Measurements from ENCODE around the gene HMG20A. TPM values are rescaled to one million over a fixed set of nuclear protein-coding genes. Genes with fewer than 3 reads are reported as not detected.
"Not testable (repeated sequence)": the region's sequence is repeated elsewhere in the genome, so short reads cannot be mapped to it uniquely, and the experiment has no call there.

The HMG20A gene
- total RNA-seq, 1 donor from 2014 or later, result 27.0 TPM

DNA sequence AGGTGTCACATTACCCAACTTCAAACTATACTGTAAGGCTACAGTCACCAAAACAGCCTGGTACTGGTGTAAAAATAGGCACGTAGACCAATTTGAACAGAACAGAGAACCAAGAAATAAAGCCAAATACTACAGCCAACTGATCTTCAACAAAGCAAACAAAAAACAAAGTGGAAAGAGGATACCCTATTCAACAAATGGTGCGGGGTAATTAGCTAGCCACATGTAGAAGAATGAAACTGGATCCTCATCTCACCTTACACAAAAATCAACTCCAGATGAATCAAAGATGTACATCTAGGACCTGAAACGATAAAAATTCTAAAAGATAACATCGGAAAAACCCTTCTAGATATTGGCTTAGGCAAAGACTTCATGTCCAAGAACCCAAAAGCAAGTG is 13.8 kb upstream of the HMG20A start:
- no peak for DNase-seq (ENCODE audit: low read depth in 2 of 2)

DNA sequence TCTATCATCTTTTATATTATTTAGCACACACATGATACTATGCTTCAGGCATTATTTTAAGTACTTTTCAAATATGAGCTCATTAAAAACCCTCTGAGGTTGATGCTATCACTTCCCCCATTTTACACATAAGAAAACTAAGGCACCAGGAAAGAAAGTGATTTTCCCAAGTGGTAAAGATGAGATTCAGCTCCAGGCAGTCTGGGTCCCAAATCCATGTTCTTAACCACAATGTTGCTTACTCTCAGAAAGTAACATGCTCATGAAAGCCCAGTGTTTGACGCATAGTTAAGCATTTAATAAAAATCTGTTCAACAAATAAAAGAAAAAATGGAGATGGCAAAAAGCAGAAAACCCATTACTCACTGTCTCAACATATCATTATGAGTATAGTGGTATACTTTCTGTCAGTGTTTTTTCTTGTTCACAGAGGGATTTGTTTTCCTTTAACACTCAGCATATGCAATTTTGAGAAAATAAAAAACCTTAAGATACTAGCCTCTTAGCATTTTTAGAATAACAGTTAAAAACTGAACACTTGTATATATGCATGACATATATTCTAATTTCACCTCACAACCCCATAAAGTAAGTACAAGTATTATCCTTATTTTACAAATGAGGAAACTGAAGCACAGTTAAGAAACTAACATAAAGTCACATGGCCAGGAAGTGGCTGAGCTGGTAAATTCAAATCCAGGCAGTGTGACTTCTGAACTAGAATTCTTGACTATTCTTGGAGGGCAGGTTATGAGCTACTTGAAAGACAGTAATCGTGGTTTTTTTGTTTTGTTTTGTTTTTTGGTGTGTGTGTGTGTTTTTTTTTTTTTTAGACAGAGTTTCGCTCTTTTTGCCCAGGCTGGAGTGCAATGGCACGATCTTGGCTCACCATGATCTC is 11.2 kb upstream of the HMG20A start:
- peak in 1 of 2 donors; percentile 12 for DNase-seq (ENCODE audit: low read depth in 2 of 2)

DNA sequence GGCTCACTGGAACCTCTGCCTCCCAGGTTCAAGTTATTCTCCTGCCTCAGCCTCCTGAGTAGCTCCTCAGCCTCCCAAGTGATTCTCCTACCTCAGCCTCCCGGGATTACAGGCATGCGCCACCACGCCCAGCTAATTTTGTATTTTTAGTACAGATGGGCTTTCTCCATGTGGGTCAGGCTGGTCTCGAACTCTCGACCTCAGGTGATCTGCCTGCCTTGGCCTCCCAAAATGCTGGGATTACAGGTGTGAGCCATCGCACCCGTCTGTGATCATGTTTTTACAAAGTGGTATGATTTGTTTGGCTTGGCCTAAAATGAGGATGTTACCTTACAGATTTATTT is 10.6 kb upstream of the HMG20A start:
- DNase-seq (ENCODE audit: low read depth in 2 of 2), result not testable (repeated sequence)

DNA sequence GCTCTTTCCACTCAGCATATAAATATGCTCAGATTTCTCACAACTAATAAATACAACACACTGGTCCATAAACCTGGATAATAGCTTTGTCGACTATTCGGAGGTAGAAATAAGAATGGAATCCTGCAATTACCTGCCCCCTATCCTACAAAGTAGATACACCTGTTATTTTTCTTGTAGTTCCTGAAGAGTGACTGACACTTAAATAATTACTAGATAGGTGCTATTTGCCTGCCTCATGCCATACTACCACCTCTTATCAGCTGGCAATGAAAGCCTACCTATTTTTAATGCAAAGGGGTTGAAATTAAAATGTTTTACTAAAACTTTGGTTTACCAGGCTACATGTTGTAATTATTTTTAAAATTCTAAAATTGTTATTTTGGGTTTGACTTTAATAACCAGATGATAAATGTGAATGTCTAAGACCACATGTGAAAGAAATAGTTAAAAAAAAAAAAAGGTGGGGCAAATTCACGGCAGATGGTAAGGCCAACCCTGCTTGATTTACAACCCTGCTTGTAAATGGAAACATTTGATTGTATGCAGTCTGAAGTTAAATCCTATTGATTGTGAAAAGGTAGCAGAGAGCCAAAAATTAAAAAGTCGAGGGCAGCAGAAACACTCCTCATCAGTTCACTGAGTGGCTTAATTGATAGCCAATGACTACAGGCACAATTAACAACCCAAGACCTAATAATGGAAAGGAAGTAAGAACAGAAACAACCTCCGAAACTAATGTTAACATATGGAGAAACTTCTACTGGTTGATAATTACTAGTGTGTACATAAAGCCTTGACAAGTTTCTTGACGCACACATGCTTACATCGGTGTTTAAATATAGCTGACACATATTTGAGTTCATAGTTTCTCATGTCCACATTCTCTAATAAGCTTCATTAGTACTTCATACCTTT is 9.7 kb upstream of the HMG20A start:
- DNase-seq (ENCODE audit: low read depth in 2 of 2), result no peak

DNA sequence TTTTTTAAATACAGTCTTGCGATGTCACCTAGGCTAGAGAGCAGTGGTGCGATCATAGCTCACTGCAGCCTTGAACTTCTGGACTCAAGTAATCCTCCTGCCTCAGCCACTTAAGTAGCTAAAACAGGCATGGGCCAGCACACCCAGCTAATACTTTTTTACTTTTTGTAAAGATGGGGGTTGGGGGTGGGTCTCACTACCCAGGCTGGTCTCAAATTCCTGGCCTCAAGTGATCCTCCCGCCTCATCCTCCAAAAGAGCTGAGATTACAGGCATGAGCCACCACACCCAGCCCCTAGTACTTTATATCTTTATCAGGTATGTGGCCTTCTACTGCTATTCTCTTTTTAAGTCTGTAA is 9.1 kb upstream of the HMG20A start:
- no peak for DNase-seq (ENCODE audit: low read depth in 2 of 2)

DNA sequence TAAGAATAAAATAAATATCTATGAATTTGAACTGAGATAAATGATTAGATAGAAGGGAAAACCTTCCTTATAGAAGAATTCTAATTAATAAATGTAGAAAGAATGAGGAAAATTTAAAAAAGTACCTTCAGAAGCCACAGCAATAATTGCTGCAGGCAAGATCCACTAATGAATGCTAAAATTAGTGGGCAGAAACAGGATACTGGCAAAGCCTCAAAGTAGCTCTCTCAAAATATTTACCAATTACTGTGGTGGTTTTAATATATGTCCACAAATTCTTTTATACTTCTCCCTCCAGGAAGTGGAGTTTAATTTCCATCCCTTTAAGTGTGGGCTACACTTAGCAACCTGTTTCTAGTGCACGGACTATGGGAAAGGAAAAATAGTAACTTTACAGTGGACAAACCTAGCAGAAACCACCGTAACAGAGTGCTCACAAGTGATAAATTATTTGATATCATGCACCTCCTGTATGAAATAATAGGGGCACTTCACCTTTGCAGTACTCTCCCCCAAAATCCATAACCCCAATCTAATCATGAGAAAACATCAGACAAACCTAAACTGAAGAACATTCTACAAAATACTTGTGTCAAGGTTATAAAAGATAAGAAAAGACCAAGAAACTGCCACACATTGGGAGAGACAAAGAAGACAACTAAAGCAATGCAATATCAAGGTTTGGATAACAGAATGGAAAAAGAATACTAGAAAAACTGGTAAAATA is 7.6 kb upstream of the HMG20A start:
- no peak for DNase-seq (ENCODE audit: low read depth in 2 of 2)

DNA sequence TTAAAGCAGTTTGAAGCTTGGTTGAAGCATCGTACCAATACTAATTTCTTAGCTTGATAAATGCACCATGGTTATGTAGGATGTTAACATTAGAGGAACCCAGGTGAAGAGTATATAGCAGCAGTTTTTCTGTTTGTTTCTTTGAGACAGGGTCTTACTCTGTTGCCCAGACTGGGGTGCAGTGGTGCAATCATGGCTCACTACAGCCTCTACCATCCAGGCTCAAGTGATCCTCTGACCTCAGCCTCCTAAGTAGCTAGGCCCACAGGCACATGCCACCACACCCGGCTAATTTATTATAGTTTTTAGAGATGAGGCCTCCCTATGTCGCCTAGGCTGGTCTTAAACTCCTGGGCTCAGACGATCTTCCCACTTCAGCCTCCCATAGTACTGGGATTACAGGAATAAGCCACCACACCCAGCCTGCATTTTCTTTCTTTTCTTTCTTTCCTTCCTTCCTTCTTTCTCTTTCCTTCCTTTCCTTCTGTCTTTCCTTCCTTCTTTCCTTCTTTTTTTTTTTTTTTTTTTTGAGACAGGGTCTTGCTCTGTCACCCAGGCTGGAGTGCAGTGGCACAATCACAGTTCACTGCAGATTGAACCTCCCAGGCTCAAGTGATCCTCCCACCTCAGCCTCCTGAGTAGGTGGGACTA is 6.9 kb upstream of the HMG20A start:
- no peak for DNase-seq (ENCODE audit: low read depth in 2 of 2)

DNA sequence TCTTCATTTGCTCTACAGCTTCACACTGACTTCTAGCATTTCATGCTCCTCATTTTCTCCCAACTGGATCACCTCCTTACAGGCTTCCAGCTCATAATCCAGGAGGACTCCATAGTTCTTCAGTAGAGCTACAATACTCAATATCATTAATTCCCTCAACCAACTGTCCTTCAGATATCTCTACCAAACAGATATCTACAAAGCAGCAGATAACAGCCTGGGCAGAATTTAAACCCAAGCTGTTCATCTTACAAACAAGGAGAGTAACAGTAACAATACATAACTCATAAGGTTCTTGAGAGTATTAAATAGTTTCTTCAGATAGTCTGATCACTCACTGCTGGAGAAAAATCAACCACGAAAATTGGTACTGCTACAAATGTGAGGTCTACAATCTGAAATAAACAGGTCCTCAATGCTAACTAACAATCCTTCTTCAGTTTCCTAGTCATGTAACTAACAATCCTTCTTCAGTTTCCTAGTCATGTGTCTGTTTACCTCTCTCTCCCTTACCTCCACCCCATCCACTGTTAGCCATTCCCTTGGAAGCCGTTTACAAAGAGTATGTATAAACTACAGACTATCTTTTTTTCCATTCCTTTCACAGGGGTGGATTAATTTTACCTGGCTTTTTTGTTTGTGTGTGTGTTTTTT is 5.8 kb upstream of the HMG20A start:
- no peak for DNase-seq (ENCODE audit: low read depth in 2 of 2)

DNA sequence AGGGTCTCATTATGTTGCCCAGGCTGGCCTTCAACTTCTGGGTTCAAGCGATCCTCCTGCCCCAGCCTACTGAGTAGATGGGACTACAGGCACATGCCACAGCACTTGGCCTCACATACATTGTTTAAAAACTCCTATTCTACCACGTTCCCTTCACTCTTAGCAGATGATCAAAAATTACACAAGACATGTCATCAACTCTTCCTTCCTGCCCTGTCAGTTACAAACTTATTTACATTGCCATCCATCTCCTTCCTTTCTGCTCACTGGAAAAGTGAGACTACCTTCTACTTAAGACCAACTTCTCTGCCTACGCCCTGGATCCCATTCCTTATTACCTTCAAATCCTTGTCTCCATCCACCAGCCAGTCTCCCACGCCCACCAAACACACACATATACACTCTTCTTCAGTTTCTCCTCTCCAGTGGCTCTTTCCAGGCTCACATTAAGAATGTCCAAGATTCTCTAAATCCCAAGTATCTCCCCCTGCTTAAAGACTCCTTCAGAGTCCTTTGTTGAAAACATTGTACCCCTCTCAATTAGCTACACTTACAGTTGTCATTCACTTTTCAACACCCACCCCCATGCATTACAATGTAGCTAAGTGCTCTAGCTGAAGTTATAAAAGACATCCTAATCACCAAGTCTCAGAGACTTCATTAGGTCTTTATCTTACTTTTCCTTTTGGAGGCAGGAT is 5.1 kb upstream of the HMG20A start:
- DNase-seq (ENCODE audit: low read depth in 2 of 2), result peak in 1 of 2 donors; percentile 7

DNA sequence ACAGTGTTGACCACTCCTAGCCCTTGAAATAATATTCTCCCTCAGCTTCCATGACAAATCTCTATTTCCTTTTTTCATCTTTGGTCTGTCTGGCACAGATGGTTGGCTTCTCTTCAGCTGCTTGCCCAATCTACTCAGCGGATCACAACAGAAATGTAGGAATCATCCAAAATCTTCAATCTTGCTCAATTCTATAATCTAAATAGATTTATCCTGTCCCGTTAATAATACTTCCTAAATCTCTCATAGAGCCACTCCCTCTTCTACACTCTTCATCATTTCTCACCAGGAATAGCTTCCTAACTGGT is 4.6 kb upstream of the HMG20A start:
- peak in 1 of 2 donors; percentile 53 for DNase-seq (ENCODE audit: low read depth in 2 of 2)

DNA sequence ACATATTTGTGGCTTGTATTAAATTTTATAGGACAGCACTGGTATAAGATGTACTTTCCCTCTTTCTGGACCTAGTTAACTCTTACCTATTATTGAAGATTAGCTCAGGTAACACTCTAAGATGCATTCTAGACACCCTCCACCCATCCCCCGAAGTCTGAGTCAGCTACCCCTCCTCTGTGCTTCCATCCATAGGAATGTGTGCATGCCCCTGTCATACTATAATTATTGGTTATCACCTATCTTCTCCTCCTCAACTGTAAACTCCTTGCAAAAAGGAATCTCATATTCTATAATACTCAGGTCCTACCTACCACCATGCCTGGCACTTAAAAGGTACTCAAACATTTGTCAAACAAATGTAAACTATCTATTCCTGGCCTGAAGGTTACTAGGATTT is 3.7 kb upstream of the HMG20A start:
- DNase-seq (ENCODE audit: low read depth in 2 of 2), result no peak

DNA sequence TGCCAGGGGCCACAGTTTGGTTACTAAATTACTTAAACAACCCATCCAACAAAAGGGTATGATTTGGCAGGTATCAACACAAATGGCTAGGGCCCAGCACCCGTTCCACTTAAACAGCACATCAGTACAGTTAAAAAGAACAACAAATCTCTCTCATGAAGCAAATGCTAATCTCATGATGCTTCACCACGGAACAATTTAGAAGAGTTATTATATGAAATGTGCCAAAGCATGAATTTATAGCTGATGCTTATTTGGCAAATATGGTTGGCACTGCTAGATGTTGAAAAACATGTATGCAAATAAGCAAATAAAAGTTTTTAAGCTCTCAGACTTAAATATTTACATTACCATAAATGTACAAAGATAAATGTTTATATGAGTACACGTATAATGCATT is 3.1 kb upstream of the HMG20A start:
- no peak for DNase-seq (ENCODE audit: low read depth in 2 of 2)

DNA sequence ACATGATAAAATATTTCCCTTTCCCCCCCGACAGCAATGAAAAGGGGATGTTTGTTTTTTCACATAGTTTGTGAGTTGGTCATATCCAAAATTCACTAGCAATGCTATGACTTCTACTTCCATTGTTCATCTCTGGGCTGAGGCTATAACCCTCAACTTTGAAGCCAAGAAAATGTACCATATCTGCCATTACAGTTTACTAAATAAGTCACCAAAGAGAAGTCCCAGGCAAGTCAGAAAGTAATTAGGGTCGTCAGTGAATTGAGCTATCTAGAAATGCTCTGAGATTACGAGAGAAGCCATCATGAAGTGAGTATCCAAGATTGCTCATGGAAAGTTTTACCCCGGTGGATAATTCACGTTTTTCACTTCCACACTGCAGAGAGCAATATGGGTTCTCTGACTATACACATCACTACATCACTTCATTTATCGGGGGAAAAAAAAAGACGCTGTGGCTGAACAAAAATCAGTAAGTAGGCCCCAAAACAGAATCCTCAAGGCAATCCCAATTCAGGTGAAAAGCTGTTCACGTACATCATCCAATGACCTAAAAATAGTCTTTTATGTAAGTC is 2.2 kb upstream of the HMG20A start:
- DNase-seq (ENCODE audit: low read depth in 2 of 2), result peak; percentile 46 to 49

DNA sequence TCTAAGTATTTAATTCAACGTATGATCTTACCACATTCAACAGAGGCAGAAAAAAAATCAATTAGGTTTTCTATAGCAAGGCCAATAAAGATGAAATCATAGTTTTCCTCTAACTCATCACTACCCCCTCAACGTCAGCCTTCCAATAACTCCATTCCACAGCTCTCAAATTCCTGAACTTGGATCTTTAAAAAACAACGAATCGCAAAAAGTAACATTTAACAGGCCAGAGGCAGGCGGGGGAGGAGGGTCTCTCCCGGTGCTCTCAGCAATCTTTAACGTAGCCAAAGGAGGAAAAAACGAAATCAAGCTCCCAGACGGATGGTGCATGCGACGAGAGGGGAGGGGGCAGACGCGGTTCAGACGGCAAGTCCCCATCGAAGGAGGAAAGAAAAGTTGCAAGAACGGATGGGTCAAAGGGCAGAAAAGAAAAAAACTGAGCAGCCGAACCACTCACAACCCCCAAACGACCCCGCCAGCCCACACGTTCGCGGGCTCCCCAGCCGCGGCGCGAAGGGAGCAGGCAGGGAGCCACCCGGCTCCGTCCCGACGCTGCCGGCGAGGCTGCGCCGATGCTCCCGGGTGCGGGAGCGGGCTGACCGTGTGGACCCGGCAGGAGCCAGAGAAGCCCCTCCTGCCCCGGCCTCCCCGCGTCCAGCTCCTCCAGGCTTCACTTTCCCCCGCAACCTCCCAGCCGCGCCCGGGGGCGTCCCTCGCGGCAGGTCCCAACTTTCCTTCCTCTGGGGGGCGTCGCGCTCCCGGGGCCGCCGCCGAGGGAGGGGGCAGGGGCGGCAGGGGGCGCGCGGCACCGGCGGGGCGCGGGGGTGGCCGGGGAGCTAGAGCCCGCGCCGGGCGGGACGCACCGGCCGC is 1.5 kb upstream of the HMG20A start:
- DNase-seq (ENCODE audit: low read depth in 2 of 2), result peak; percentile 43 to 60

DNA sequence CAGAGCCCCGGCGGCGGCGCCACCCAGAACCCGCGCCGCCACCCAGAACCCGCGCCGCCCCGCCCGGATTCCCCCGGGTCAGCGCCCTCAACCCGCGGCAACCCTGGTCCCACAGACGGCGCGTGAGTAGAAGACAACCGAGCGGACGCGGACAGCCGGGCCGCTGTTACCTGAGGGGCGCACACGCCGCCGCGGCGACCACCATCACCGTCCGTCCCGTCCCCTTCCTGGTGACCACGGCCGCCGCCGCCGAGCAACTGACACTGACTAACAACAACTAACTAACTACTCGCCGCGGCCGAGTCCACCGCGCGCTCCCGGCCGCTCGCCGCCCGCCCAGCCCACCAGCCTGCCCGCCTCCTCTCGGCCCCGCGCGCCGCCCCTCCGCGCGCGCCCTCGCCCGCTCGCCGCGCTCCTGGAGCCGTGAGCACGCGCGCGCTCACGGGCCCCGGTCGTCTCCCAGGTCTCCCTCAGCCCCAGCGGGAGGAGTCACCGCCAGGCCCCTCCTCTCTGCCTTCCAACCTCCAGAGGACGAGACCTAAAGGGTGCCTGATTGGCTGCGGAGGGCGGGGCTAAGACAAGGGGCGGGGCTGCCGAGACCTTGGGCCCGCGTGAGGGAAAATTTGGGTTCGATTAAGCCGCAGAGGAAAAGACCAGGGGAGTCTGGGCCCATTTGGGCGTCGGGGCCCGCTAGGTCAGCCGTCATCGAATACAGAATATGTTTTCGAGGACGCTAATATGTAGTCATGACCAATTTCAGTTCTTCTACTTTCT is 665 bp upstream of the HMG20A start, which contains the start of gene PEAK1:
PEAK1 (minus strand) TSS at position 269 of the 774 bp plus-strand sequence. CDS start 238,178 bp downstream, outside the sequence.
- DNase-seq (ENCODE audit: low read depth in 2 of 2), result peak; percentile 99

DNA sequence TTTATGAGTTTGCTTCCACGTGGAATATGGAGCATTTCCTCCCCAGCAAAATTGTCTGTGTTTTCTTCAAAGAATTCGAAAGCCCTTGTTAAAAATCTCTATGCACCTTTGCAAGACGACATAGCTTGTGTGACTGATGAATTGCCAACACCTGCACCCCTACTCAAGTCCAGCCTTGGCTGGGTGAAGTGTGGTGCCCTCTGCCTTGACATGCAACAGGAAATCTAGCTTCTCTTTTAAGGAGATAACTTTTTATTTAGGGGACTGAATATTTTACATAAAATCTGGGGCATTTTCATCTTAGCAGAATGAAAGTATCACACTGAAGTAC is 647 bp downstream of the HMG20A start:
- peak in 1 of 2 donors; percentile 30 for DNase-seq (ENCODE audit: low read depth in 2 of 2)

DNA sequence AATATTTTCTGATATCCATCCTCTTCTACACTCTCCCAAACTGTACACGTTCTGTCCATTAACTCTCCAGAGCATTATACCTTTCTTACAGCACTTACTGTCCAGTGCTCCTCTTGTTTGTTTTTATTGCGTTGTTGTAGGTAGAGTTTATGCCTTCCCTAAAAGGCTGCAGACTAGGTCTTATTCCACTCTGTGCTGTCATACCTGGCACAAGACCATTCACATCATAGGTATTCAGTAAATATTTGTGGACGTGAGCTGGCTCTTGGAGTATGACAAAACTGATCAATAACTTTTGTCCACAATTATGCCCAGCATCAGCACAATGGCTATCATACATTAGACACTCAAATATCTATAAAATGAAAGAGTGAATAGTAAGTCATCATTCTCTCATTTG is 4.4 kb downstream of the HMG20A start:
- no peak for DNase-seq (ENCODE audit: low read depth in 2 of 2)

DNA sequence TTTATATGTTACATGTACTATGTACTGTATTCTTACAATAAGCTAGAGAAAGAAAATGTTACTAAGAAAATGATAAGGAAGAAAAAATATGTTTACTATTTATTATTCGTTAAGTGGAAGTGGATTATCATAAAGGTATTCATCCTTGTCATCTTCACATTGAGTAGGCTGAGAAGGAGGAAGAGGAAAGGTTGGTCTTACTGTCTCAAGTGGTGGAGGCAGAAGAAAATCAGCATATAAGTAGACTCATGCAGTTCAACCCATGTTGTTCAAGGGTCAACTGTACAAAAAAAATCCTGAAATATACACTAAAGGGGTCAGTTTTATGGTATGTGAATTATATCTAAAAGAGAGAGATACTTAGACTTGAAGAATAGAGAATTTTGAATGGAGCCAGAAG is 5.7 kb downstream of the HMG20A start:
- DNase-seq (ENCODE audit: low read depth in 2 of 2), result no peak

Data from lung microvascular endothelial cell (primary cell).